GM12892 (cell line): ENCODE results near the gene NDST4.

ENCODE experiments used
- POLR2A ChIP-seq: IDR thresholded peaks from 2 replicates; pipeline ENCODE4 v1.6.1; 2011; ENCODE audit warnings: low read depth, low read length, control low read depth
- TAF1 ChIP-seq: IDR thresholded peaks from 2 replicates; pipeline ENCODE4 v1.6.1; 2011; ENCODE audit warnings: low read depth, mild to moderate bottlenecking, control low read depth, low read length, borderline replicate concordance

DNA sequence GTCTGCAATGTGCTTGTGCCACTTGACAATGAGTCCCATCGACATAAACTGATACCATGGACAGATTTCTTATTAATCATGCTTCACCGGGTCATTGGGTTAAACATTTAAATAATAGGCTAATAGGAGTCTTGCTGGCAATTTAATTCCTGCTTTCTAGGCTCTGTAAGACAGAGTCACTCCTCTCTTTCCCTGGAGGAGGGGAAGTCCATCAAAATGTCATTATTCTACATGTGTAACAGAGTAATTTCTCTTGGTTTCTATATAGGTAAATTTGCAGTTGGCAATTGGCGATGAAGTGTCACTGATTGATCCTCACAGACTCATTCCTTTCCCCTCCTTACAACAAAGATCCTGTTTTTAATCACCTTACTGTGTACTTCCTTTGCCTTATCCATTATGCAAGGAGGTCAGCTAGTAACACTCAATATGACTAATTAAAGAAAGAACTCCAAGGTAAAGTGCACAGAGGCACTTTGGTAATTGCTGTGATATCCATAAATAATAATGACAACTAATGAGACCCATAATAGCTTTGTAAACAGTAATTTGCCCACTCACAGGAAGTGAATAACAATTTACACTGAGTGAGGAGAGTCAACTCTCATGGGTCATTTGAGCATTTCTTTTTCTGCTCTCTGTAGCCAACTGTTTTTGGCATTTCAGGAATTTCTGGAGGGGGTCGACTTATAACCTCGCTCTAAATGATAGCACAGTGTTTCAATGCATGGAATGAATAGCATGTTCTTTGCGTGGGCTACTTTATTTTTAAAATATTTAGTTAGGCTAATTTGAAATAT lies 330.8 kb downstream of the NDST4 start:
- no peak for TF ChIP-seq TAF1
- TF ChIP-seq POLR2A, result no peak
